ENCODE results near the gene TMEM175. TPM values are rescaled to one million over a fixed set of nuclear protein-coding genes. Genes with fewer than 3 reads are reported as not detected.

The TMEM175 gene
- total and polyA plus RNA-seq, 2 of the 4 experiments (the other 2 are of a cell fraction): 7.7 to 41.9 TPM

DNA sequence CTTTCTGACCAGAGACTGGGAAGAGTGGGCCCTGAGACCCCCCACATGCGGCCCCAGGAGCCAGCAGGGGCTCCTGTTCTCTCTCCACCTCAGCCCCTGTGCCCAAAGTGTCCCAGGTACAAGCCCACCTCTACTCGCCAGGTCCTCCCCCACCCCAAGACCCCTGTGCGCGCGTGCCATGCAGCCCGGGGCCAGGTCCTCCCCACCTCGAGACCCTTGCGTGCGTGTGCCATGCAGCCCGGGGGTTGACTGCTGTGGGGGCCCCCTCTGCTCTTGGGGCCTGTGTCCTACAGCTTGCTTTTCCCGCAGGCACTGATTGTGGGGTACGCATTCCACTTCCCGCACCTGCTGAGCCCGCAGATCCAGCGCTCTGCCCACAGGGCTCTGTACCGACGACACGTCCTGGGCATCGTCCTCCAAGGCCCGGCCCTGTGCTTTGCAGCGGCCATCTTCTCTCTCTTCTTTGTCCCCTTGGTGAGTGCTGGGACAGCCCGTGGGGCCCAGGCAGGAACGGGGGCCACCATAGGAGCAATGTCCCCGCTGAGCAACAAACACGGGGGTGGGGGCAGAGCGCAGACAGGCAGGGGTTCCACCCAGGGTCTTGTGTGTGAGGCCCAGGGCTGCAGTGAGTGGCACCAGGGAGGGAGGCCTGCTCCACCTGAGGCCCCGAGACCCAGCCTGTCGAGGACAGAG is 20.8 kb downstream of the TMEM175 start:
- H2BK20ac ChIP-seq (ENCODE audit: low read depth, low read length): no peak overlapping the region
- in situ Hi-C loops (cut with MboI; ENCODE audit: low sequenced_read_pairs): no loop called here

More for the DNA sequence above, 20.8 kb downstream of the TMEM175 start:
- Histone ChIP-seq H3K14ac (replicated peaks; ENCODE audit: low read depth, low read length) (no peak overlapping the region), H3K9me3 (ENCODE audit: control insufficient read depth, insufficient read depth, low read length) (no peaks in the 10 kb centered on the region), H3K4me3 (ENCODE audit: insufficient read depth, low read depth, low read length) (no peak overlapping the region), H3K27ac (ENCODE audit: insufficient read depth, low read length) (no peak overlapping the region), H3K4ac (ENCODE audit: low read depth, low read length) (no peak overlapping the region), H2BK15ac (ENCODE audit: low read depth, low read length) (no peak overlapping the region), H2BK120ac (ENCODE audit: low read depth, low read length) (no peak overlapping the region), H3K27me3 (ENCODE audit: control insufficient read depth, insufficient read depth, low read length) (no peaks in the 10 kb centered on the region), H4K5ac (ENCODE audit: low read depth, low read length) (no peak overlapping the region), H4K8ac (ENCODE audit: low read depth in 2 of 2, low read length in 2 of 2) (no peak overlapping the region), H3K4me2 (ENCODE audit: low read depth, low read length) (no peak overlapping the region), H3K9ac (ENCODE audit: low read depth, low read length) (no peak overlapping the region), H2AK9ac (replicated peaks; ENCODE audit: low read depth, low read length, poor library complexity) (peak overlapping the region; percentile 37), H3K36me3 (ENCODE audit: control insufficient read depth, insufficient read depth, low read length) (peaks cover 13% of the 10 kb centered on the region), H4K20me1 (ENCODE audit: insufficient read depth, low read length) (peaks cover 7% of the 10 kb centered on the region; the same call in 1 of the 2 replicates), H3K23ac (ENCODE audit: low read depth, low read length) (no peak overlapping the region), H2AK5ac (ENCODE audit: low read depth, low read length) (no peak overlapping the region), H3K9me1 (ENCODE audit: insufficient read depth, low read length) (0 out of 2 replicates have a peak, but pooled peaks cover 5% of the 10 kb centered on the region), H3K18ac (ENCODE audit: low read depth, low read length) (no peak overlapping the region), H3K56ac (ENCODE audit: extremely low read depth, insufficient read depth, low read length) (no peak overlapping the region), H3K79me1 (ENCODE audit: low read depth in 1 of 2, low read length in 2 of 2) (no peaks in the 10 kb centered on the region), H2AFZ (replicated peaks; ENCODE audit: low read length, poor library complexity) (no peak overlapping the region), H3K4me1 (ENCODE audit: control insufficient read depth, insufficient read depth, low read length) (no peaks in the 10 kb centered on the region), H2BK5ac (ENCODE audit: low read depth, low read length, poor library complexity, severe bottlenecking) (no peak overlapping the region), H4K91ac (ENCODE audit: insufficient read depth, low read depth, low read length) (no peak overlapping the region)
- intact Hi-C loops (cut with micrococcal nuclease): no loop called here
- TF ChIP-seq, protein P1, sequence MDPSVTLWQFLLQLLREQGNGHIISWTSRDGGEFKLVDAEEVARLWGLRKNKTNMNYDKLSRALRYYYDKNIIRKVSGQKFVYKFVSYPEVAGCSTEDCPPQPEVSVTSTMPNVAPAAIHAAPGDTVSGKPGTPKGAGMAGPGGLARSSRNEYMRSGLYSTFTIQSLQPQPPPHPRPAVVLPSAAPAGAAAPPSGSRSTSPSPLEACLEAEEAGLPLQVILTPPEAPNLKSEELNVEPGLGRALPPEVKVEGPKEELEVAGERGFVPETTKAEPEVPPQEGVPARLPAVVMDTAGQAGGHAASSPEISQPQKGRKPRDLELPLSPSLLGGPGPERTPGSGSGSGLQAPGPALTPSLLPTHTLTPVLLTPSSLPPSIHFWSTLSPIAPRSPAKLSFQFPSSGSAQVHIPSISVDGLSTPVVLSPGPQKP (IDR thresholded peaks at IDR 0.05; ENCODE audit: borderline replicate concordance, low read depth, low read length): no peak
- TF ChIP-seq NFE2L2 (IDR thresholded peaks at IDR 0.05; ENCODE audit: low read depth, low read length) (no peak), RCOR1 (IDR thresholded peaks at IDR 0.05; ENCODE audit: insufficient replicate concordance, low read length) (no peak), MAZ (IDR thresholded peaks at IDR 0.05; ENCODE audit: borderline replicate concordance, low read depth, low read length) (no peak), CHD1 (IDR thresholded peaks at IDR 0.05; ENCODE audit: low read depth, low read length) (no peak), MXI1 (IDR thresholded peaks at IDR 0.05; ENCODE audit: borderline replicate concordance, low read depth, low read length) (no peak), FOS (IDR thresholded peaks at IDR 0.05; ENCODE audit: low read depth, low read length) (no peak), RFX5 (IDR thresholded peaks at IDR 0.05; ENCODE audit: low read depth, low read length) (no peak), CEBPB (IDR thresholded peaks at IDR 0.05; ENCODE audit: low read depth, low read length) (no peak), BHLHE40 (IDR thresholded peaks at IDR 0.05; ENCODE audit: low read depth, low read length) (no peak), MAFK (IDR thresholded peaks at IDR 0.05; ENCODE audit: low read depth, low read length) (no peak), SMC3 (IDR thresholded peaks at IDR 0.05; ENCODE audit: low read depth, low read length) (no peak), RAD21 (IDR thresholded peaks at IDR 0.05; ENCODE audit: low read length) (no peak), POLR2A (IDR thresholded peaks at IDR 0.05; ENCODE audit: low read depth, low read length) (no peak)
- TF ChIP-seq, protein P2, sequence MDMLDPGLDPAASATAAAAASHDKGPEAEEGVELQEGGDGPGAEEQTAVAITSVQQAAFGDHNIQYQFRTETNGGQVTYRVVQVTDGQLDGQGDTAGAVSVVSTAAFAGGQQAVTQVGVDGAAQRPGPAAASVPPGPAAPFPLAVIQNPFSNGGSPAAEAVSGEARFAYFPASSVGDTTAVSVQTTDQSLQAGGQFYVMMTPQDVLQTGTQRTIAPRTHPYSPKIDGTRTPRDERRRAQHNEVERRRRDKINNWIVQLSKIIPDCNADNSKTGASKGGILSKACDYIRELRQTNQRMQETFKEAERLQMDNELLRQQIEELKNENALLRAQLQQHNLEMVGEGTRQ (IDR thresholded peaks at IDR 0.05; ENCODE audit: low read depth, low read length): no peak
- TF ChIP-seq, protein P3, sequence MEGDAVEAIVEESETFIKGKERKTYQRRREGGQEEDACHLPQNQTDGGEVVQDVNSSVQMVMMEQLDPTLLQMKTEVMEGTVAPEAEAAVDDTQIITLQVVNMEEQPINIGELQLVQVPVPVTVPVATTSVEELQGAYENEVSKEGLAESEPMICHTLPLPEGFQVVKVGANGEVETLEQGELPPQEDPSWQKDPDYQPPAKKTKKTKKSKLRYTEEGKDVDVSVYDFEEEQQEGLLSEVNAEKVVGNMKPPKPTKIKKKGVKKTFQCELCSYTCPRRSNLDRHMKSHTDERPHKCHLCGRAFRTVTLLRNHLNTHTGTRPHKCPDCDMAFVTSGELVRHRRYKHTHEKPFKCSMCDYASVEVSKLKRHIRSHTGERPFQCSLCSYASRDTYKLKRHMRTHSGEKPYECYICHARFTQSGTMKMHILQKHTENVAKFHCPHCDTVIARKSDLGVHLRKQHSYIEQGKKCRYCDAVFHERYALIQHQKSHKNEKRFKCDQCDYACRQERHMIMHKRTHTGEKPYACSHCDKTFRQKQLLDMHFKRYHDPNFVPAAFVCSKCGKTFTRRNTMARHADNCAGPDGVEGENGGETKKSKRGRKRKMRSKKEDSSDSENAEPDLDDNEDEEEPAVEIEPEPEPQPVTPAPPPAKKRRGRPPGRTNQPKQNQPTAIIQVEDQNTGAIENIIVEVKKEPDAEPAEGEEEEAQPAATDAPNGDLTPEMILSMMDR (conservative IDR thresholded peaks at IDR 0.05; ENCODE audit: low read depth, low read length): no peak
- POLR2A ChIA-PET (ENCODE audit: unreplicated experiment): no interaction called here
- dilution Hi-C loops (cut with HindIII; ENCODE audit: low sequenced_read_pairs, unreplicated experiment): no loop called here
- DNase-seq: no peak
- no TSS peak for BruUV-seq (replicated peaks)
- CTCF ChIA-PET: no interaction called here
- 94% methylated on average over 21 of the region's 28 CpGs; no CpG with 5 or more reads in 1 of the 2 experiments for WGBS, 2 experiments (ENCODE audit: extremely low coverage in 2 of 2, insufficient read length in 1 of 2)
- ATAC-seq (ENCODE audit: low read depth): no peak
